Measurements from ENCODE around the gene TXNRD3. TPM values are rescaled to one million over a fixed set of nuclear protein-coding genes. Genes with fewer than 3 reads are reported as not detected.

The TXNRD3 gene
- total RNA-seq, 1 experiment from 2014 or later: 11.1 TPM

DNA sequence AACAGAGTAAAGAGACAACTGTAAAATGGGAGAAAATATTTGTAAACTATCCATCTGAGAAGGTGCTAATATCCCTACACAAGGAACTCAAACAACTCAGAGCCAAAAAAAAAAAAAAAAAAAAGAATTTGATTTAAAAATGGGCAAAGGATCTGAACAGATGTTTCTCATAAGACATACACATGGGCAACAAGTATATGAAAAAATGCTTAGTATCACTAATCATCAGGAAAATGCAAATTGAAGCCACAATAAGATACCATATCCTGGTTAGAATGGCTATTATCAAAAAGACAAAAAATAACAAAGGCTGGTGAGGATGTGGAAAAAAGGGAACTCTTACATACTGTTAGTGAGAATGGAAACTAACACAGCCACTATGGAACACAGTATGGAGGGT, 36.2 kb downstream of the TXNRD3 start:
- H3K27me3 Mint-ChIP-seq (ENCODE audit: insufficient read depth, unreplicated experiment): no peaks in the 10 kb centered on the region
- H3K4me1 Mint-ChIP-seq (ENCODE audit: low read depth, unreplicated experiment): no peaks in the 10 kb centered on the region
- Histone ChIP-seq H3K36me3 (ENCODE audit: control insufficient read depth, insufficient read depth, low read length) (no peaks in the 10 kb centered on the region), H3K4me1 (no peaks in the 10 kb centered on the region), H3K4me3 (ENCODE audit: low read depth, low read length) (no peak overlapping the region), H3K27me3 (replicated peaks; ENCODE audit: control insufficient read depth, insufficient read depth, low read length) (no peaks in the 10 kb centered on the region), H3K9me3 (no peaks in the 10 kb centered on the region)
- no peaks in the 10 kb centered on the region for H3K9me3 Mint-ChIP-seq (ENCODE audit: unreplicated experiment)
- ChIA-PET CTCF (no interaction called here), POLR2A (no interaction called here)
- TF ChIP-seq, protein P1, sequence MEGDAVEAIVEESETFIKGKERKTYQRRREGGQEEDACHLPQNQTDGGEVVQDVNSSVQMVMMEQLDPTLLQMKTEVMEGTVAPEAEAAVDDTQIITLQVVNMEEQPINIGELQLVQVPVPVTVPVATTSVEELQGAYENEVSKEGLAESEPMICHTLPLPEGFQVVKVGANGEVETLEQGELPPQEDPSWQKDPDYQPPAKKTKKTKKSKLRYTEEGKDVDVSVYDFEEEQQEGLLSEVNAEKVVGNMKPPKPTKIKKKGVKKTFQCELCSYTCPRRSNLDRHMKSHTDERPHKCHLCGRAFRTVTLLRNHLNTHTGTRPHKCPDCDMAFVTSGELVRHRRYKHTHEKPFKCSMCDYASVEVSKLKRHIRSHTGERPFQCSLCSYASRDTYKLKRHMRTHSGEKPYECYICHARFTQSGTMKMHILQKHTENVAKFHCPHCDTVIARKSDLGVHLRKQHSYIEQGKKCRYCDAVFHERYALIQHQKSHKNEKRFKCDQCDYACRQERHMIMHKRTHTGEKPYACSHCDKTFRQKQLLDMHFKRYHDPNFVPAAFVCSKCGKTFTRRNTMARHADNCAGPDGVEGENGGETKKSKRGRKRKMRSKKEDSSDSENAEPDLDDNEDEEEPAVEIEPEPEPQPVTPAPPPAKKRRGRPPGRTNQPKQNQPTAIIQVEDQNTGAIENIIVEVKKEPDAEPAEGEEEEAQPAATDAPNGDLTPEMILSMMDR (IDR thresholded peaks at IDR 0.05; ENCODE audit: insufficient read depth in 1 of 2, low read depth in 1 of 2, low read length in 1 of 2, severe bottlenecking in 1 of 2, unreplicated experiment in 1 of 2): no peak
- DNase-seq: no peak
- H3K4me3 Mint-ChIP-seq (ENCODE audit: unreplicated experiment): no peak overlapping the region
- no TSS peak for BruUV-seq (replicated peaks)
- H3K27ac Mint-ChIP-seq (ENCODE audit: unreplicated experiment): no peak overlapping the region
- H3K36me3 Mint-ChIP-seq (ENCODE audit: insufficient read depth, unreplicated experiment): no peaks in the 10 kb centered on the region
- intact Hi-C loops (cut with micrococcal nuclease; ENCODE audit: unreplicated experiment): no loop called here

DNA sequence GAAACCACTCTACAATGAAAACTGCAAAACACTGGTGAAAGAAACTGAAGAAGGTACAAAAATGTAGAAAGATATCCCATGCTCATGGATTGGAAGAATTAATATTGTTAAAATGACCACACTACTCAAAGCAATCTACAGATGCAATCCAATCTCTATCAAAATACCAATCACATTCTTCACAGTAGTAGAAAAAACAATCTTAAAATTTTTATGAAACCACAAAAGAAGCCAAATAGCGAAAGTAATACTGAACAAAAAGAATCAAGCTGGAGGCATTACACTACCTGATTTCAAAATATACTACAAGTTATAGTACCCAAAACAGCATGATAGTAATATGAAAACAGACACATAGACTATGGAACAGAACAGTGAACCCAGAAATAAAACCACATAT, 36.9 kb downstream of the TXNRD3 start:
- Mint-ChIP-seq H3K27me3 (ENCODE audit: insufficient read depth, unreplicated experiment) (no peaks in the 10 kb centered on the region), H3K4me1 (ENCODE audit: low read depth, unreplicated experiment) (no peaks in the 10 kb centered on the region), H3K9me3 (ENCODE audit: unreplicated experiment) (no peaks in the 10 kb centered on the region), H3K4me3 (ENCODE audit: unreplicated experiment) (no peak overlapping the region), H3K36me3 (ENCODE audit: insufficient read depth, unreplicated experiment) (no peaks in the 10 kb centered on the region), H3K27ac (ENCODE audit: unreplicated experiment) (no peak overlapping the region)
- Histone ChIP-seq H3K27me3 (replicated peaks; ENCODE audit: control insufficient read depth, insufficient read depth, low read length) (no peaks in the 10 kb centered on the region), H3K4me3 (ENCODE audit: low read depth, low read length) (no peak overlapping the region), H3K9me3 (no peaks in the 10 kb centered on the region), H3K4me1 (no peaks in the 10 kb centered on the region), H3K36me3 (ENCODE audit: control insufficient read depth, insufficient read depth, low read length) (no peaks in the 10 kb centered on the region)
- ChIA-PET POLR2A (no interaction called here), CTCF (no interaction called here)
- TF ChIP-seq, protein P1 (IDR thresholded peaks at IDR 0.05; ENCODE audit: insufficient read depth in 1 of 2, low read depth in 1 of 2, low read length in 1 of 2, severe bottlenecking in 1 of 2, unreplicated experiment in 1 of 2): no peak
- intact Hi-C loops (cut with micrococcal nuclease; ENCODE audit: unreplicated experiment): no loop called here
- DNase-seq: no peak
- BruUV-seq (replicated peaks): no TSS peak

DNA sequence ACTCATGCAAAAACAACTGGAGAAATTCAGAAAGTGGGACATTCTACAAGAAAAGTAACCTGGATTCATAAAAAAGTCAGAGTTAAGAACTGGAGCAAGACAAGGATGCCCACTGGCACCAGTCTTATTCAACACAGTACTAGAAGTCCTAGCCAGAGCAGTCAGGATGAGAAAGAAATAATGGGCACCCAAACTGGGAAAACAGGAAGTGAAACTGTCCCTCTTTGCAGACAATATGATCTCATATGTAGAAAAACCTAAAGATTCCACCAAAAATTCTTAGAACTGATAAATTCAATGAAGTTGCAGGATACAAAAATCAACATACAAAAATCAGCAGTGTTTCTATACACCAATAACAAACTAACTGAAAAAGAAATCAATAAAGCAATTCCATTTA, 37.4 kb downstream of the TXNRD3 start:
- intact Hi-C loops (cut with micrococcal nuclease; ENCODE audit: unreplicated experiment): no loop called here
- DNase-seq: no peak
- Mint-ChIP-seq H3K27ac (ENCODE audit: unreplicated experiment) (no peak overlapping the region), H3K36me3 (ENCODE audit: insufficient read depth, unreplicated experiment) (no peaks in the 10 kb centered on the region), H3K4me3 (ENCODE audit: unreplicated experiment) (no peak overlapping the region), H3K9me3 (ENCODE audit: unreplicated experiment) (no peaks in the 10 kb centered on the region), H3K27me3 (ENCODE audit: insufficient read depth, unreplicated experiment) (no peaks in the 10 kb centered on the region), H3K4me1 (ENCODE audit: low read depth, unreplicated experiment) (no peaks in the 10 kb centered on the region)
- no peaks in the 10 kb centered on the region for H3K27me3 ChIP-seq (replicated peaks; ENCODE audit: control insufficient read depth, insufficient read depth, low read length)
- TF ChIP-seq, protein P1 (IDR thresholded peaks at IDR 0.05; ENCODE audit: insufficient read depth in 1 of 2, low read depth in 1 of 2, low read length in 1 of 2, severe bottlenecking in 1 of 2, unreplicated experiment in 1 of 2): no peak
- H3K4me3 ChIP-seq (ENCODE audit: low read depth, low read length): no peak overlapping the region
- ChIA-PET CTCF (no interaction called here), POLR2A (no interaction called here)
- no peaks in the 10 kb centered on the region for H3K9me3 ChIP-seq
- H3K36me3 ChIP-seq (ENCODE audit: control insufficient read depth, insufficient read depth, low read length): no peaks in the 10 kb centered on the region
- no TSS peak for BruUV-seq (replicated peaks)
- H3K4me1 ChIP-seq: no peaks in the 10 kb centered on the region

All from Caco-2 (cell line).